Ishikawa (cell line): Measurements from ENCODE around the gene SPEF2.

ENCODE experiments used
- CEBPB ChIP-seq: IDR thresholded peaks from 2 replicates; pipeline ENCODE4 v1.6.1; 2012
- CREB1 ChIP-seq: IDR thresholded peaks from 2 replicates; pipeline ENCODE4 v1.6.1; 2012; ENCODE audit warnings: low read depth
- EGR1 ChIP-seq: IDR thresholded peaks from 2 replicates; pipeline ENCODE4 v1.6.1; 2012
- FOXM1 ChIP-seq: IDR thresholded peaks from 2 replicates; pipeline ENCODE4 v1.6.1; 2012; ENCODE audit warnings: low read depth, borderline replicate concordance
- NFIC ChIP-seq: IDR thresholded peaks from 2 replicates; pipeline ENCODE4 v1.6.1; 2012
- RAD21 ChIP-seq: IDR thresholded peaks from 2 replicates; pipeline ENCODE4 v1.6.1; 2012; ENCODE audit warnings: low read depth
- TAF1 ChIP-seq: IDR thresholded peaks from 2 replicates; pipeline ENCODE4 v1.6.1; 2012; ENCODE audit warnings: low read depth, mild to moderate bottlenecking
- TCF12 ChIP-seq: IDR thresholded peaks from 2 replicates; pipeline ENCODE4 v1.6.1; 2012; ENCODE audit warnings: low read depth
- TEAD4 ChIP-seq: IDR thresholded peaks from 2 replicates; pipeline ENCODE4 v1.6.1; 2012
- YY1 ChIP-seq: IDR thresholded peaks from 2 replicates; pipeline ENCODE4 v1.6.1; 2012; ENCODE audit warnings: low read depth
- ZBTB7A ChIP-seq: IDR thresholded peaks from 2 replicates; pipeline ENCODE4 v1.6.1; 2012; ENCODE audit warnings: low read depth
- TF ChIP-seq, protein P1 (sequence below): IDR thresholded peaks from 2 replicates; pipeline ENCODE4 v1.6.1; 2012; ENCODE audit warnings: low read depth, mild to moderate bottlenecking
- TF ChIP-seq, protein P2 (sequence below): IDR thresholded peaks from 2 replicates; pipeline ENCODE4 v1.6.1; 2012
- TF ChIP-seq, protein P3 (sequence below): IDR thresholded peaks from 2 replicates; pipeline ENCODE4 v1.6.1; 2012

SPEF2 gene

DNA sequence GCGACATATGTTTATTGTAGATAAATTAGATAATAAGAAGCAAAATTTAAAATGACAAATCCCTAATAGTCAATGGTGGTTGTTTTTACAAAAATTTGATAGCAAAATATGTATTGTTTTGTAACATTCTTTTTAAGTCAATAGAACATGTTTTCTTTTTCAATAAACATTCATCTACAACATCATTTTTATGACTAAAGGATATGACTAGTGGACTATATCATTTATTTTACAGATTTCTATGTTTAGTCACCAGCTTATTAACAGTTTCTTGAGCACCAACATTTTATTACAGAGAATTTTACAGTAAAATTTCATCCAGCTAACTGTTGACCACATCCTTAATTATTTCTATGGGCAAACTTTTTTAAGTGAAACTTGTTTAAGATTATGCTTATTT lies 124.3 kb downstream of the SPEF2 start:
- TF ChIP-seq, protein P1, sequence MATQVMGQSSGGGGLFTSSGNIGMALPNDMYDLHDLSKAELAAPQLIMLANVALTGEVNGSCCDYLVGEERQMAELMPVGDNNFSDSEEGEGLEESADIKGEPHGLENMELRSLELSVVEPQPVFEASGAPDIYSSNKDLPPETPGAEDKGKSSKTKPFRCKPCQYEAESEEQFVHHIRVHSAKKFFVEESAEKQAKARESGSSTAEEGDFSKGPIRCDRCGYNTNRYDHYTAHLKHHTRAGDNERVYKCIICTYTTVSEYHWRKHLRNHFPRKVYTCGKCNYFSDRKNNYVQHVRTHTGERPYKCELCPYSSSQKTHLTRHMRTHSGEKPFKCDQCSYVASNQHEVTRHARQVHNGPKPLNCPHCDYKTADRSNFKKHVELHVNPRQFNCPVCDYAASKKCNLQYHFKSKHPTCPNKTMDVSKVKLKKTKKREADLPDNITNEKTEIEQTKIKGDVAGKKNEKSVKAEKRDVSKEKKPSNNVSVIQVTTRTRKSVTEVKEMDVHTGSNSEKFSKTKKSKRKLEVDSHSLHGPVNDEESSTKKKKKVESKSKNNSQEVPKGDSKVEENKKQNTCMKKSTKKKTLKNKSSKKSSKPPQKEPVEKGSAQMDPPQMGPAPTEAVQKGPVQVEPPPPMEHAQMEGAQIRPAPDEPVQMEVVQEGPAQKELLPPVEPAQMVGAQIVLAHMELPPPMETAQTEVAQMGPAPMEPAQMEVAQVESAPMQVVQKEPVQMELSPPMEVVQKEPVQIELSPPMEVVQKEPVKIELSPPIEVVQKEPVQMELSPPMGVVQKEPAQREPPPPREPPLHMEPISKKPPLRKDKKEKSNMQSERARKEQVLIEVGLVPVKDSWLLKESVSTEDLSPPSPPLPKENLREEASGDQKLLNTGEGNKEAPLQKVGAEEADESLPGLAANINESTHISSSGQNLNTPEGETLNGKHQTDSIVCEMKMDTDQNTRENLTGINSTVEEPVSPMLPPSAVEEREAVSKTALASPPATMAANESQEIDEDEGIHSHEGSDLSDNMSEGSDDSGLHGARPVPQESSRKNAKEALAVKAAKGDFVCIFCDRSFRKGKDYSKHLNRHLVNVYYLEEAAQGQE = no peak
- TF ChIP-seq NFIC = no peak
- TF ChIP-seq RAD21 = no peak
- no peak for TF ChIP-seq CEBPB
- no peak for TF ChIP-seq TCF12
- TF ChIP-seq CREB1 = no peak
- TF ChIP-seq EGR1 = no peak
- TF ChIP-seq, protein P2, sequence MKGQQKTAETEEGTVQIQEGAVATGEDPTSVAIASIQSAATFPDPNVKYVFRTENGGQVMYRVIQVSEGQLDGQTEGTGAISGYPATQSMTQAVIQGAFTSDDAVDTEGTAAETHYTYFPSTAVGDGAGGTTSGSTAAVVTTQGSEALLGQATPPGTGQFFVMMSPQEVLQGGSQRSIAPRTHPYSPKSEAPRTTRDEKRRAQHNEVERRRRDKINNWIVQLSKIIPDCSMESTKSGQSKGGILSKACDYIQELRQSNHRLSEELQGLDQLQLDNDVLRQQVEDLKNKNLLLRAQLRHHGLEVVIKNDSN = no peak
- TF ChIP-seq TEAD4 = no peak
- TF ChIP-seq ZBTB7A = no peak
- TF ChIP-seq TAF1 = no peak
- TF ChIP-seq YY1 = no peak

DNA sequence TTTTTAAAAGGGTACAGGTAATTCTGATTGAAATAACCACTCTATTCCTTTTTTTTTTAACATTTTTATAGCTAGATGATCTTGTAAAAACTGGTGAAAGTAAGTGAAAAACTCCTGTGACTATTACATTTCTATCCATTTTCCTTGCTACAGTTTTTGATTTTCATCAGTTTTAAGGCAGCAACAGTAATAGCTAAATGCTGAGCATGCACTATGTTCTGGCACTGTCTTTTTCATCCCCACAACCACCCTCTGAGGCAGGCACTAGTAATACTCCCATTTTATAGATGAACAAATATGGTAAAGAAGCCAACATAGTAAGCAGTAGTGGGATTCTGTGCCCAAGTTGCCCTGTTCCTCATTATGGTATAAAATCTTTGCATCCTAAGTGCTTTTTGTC lies 126.0 kb downstream of the SPEF2 start:
- TF ChIP-seq NFIC (no peak), CREB1 (no peak), YY1 (no peak), RAD21 (no peak), TCF12 (no peak)
- TF ChIP-seq, protein P3, sequence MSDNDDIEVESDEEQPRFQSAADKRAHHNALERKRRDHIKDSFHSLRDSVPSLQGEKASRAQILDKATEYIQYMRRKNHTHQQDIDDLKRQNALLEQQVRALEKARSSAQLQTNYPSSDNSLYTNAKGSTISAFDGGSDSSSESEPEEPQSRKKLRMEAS = no peak

DNA sequence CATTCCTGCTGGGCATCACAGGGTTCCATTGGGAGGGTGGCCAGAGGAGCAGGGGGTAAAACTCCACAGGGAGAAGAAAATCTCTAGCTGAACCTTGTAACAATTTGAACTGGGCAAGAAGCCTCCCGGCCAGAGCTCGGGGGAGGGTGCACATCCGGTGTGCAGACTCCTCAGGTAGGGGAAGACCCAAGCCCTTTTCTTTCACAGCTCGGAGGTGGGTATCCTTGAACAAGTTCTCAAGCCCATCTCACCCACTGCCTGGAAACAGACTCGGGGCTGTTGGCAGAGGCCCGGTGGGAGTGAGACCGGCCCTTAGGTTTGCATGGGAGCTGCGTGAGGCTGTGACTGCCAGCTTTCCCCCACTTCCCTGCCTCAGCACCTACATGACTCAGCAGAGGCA lies 127.5 kb downstream of the SPEF2 start:
- TF ChIP-seq CREB1 (no peak), YY1 (no peak)

DNA sequence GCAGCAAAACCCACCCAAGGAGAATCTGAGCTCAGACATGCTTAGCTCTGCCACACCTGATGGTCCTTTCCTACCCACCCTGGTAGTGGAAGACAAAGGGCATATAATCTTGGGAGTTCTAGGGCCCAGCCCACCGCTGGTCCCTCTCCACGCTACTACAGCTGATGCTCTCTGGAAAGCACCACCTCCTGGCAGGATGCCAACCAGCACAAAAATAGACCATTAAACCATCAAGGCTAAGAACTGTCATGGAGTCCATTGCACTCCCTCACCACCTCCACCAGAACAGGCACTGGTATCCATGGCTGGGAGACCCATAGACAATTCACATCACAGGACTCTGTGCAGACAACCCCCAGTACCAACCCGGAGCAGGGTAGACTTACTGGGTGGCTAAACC lies 128.0 kb downstream of the SPEF2 start:
- TF ChIP-seq EGR1 (no peak), ZBTB7A (no peak), RAD21 (no peak), TAF1 (no peak)
- TF ChIP-seq, protein P1 = no peak
- TF ChIP-seq, protein P3 = no peak

DNA sequence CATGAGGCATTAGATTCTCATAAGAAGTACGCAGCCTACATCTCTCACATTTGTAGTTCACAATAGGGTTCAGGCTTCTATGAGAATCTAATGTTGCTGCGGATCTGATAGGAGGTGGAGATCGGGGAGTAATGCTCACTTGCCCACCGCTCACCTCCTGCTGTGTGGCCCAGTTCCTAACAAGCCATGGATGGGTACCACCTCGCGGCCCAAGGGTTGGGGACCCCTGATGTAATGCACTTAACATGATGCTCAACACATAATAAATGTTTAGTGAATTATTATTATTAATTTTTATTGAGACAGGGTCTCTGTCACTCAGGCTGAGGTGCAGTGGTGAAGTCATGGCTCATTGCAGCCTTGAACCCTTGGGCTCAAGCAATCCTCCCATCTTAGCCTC lies 134.3 kb downstream of the SPEF2 start:
- TF ChIP-seq, protein P2 = no peak
- TF ChIP-seq CEBPB = no peak

DNA sequence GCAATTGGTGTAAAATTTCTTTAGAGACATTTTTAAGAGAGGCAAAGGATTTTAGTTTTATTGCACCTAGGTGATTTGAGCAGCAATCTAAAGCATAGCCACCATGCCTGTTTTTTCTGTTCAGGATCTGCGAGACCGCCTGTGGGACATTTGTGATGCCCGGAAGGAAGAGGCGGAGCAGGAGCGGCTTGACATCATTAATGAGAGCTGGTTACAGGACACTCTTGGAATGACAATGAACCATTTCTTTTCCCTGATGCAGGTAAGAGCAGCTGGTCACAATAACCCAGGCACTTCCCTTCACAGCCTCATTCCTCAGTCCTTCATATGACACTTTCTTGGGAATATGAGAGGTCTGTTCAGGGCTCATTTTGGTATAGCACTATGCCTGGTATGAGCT lies 135.8 kb downstream of the SPEF2 start:
- no peak for TF ChIP-seq EGR1

DNA sequence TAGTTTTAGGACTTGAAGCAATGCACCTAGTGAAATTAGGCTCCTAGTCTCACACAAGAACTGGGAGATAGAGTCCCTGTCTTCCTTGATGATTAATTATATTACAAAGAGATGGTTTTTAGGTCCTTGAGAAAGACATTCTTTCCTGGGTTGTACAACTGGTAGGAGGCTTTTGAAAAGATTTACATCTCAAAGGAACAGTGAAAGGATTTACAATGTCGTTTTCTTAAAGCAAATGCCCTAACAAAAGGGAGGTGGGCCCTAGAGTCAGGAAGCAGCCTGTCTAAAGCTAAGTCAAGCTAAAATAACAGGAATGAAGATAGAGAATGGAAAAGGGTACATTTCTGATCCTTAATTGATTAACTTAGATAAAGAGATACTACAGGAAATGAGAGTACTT lies 136.8 kb downstream of the SPEF2 start:
- TF ChIP-seq TEAD4 (no peak), FOXM1 (no peak), NFIC (no peak), RAD21 (no peak)
- TF ChIP-seq, protein P1 = no peak
